HCT116 (cell line): ENCODE data around the gene FERMT3. TPM values are rescaled to one million over a fixed set of nuclear protein-coding genes. Genes with fewer than 3 reads are reported as not detected.

Source experiments
- ATAC-seq: fragments of 200-7000 bp; cut with Tn5 transposase; 2 replicates; pipeline ENCODE4 v1.9.1; 2020; ENCODE audit warnings: mild to moderate bottlenecking, moderate library complexity
- BruUV-seq: library from RNA; stranded (reverse); fragments of 400-500 nt; replicated peaks from 2 replicates; lab custom pipeline; 2021; lab: Mats Ljungman, UMichigan
- CTCF ChIA-PET: fragments of 300-600 bp; sonication (Branson Sonifier 250); formaldehyde crosslinking; loops from one replicate; lab custom pipeline; 2021; ENCODE audit warnings: antibody characterized with exemption; lab: Charles Lee
- POLR2A ChIA-PET: fragments of 300-600, 350-600 bp; sonication (Branson Sonifier 250); formaldehyde crosslinking; loops from one replicate; lab custom pipeline; 2021; ENCODE audit warnings: antibody characterized with exemption; lab: Charles Lee
- RAD21 ChIA-PET, 2 experiments: fragments of 300-600 bp; sonication (Branson Sonifier 250); formaldehyde crosslinking; loops; one replicate each; lab custom pipeline; 2023; ENCODE audit warnings: low total read pairs in 2 of 2; ENCODE audit not compliant: uncharacterized antibody in 2 of 2, unreplicated experiment in 2 of 2, low non-redundant PET in 1 of 2; lab: Charles Lee
- DNase-seq: peaks from one replicate; pipeline ENCODE4 v3.0.0-alpha.2; 2010; ENCODE audit warnings: low read depth, low spot score
- H2AFZ ChIP-seq: fragments of 200-600 bp; shearing (Covaris generic), sonication (generic); 2 replicates; pipeline ENCODE4 v1.6.1; 2017; ENCODE audit warnings: low read depth, mixed run types, mixed read lengths, antibody characterized with exemption, low read length; ENCODE audit not compliant: poor library complexity, severe bottlenecking
- H3K27ac ChIP-seq: 2 replicates; pipeline ENCODE4 v1.5.1; 2012; ENCODE audit warnings: low read depth, low read length
- H3K27me3 ChIP-seq: fragments of 200-600 bp; sonication (generic); 2 replicates; pipeline ENCODE4 v1.6.1; 2016; ENCODE audit warnings: mixed run types, low read length, mixed read lengths; ENCODE audit not compliant: insufficient read depth
- H3K36me3 ChIP-seq, 2 experiments: fragments of 200-500 bp in 1 of 2; fragments of 200-600 bp in 1 of 2; sonication (Bioruptor generic) in 1 of 2; sonication (generic) in 1 of 2; 2 replicates each; pipeline versions ENCODE4 v1.5.1 to v1.6.1; 2014 to 2016; ENCODE audit warnings: low read length in 2 of 2, inconsistent platforms in 1 of 2, mixed read lengths in 1 of 2, mixed run types in 1 of 2; ENCODE audit not compliant: insufficient read depth in 2 of 2, control insufficient read depth in 1 of 2
- H3K4me1 ChIP-seq, 2 experiments: fragments of 200-600 bp in 1 of 2; sonication (generic) in 1 of 2; 2 replicates each; pipeline versions ENCODE4 v1.5.1 to v1.6.1; 2012 to 2017; ENCODE audit warnings: low read length in 2 of 2, inconsistent platforms in 1 of 2, mild to moderate bottlenecking in 1 of 2, mixed read lengths in 1 of 2, mixed run types in 1 of 2, moderate library complexity in 1 of 2; ENCODE audit not compliant: insufficient read depth in 2 of 2, control insufficient read depth in 1 of 2
- H3K4me2 ChIP-seq: fragments of 200-600 bp; sonication (generic); 2 replicates; pipeline ENCODE4 v1.6.1; 2017; ENCODE audit warnings: mixed run types, low read length, mixed read lengths
- H3K4me3 ChIP-seq, 2 experiments: fragments of 200-600 bp in 1 of 2; sonication (generic) in 1 of 2; replicated peaks in 1 of 2; 2 replicates each; pipeline ENCODE4 v1.5.1; 2011 to 2016; ENCODE audit warnings: low read length in 2 of 2, control low read depth in 1 of 2, low read depth in 1 of 2, mild to moderate bottlenecking in 1 of 2, mixed read lengths in 1 of 2, mixed run types in 1 of 2
- H3K79me2 ChIP-seq: fragments of 200-600 bp; sonication (generic); 2 replicates; pipeline ENCODE4 v1.6.1; 2017; ENCODE audit warnings: mild to moderate bottlenecking, mixed run types, low read length, moderate library complexity, mixed read lengths; ENCODE audit not compliant: insufficient read depth
- H3K9ac ChIP-seq: fragments of 200-600 bp; sonication (generic); 2 replicates; pipeline ENCODE4 v1.6.1; 2016; ENCODE audit warnings: low read length, mixed read lengths
- H3K9me2 ChIP-seq: fragments of 200-600 bp; sonication (generic), shearing (Covaris generic); 2 replicates; pipeline ENCODE4 v1.6.1; 2017; ENCODE audit warnings: mixed run types, mild to moderate bottlenecking, moderate library complexity; ENCODE audit not compliant: insufficient read depth
- H3K9me3 ChIP-seq, 2 experiments: fragments of 200-500 bp in 1 of 2; fragments of 200-600 bp in 1 of 2; sonication (Bioruptor generic) in 1 of 2; sonication (generic) in 1 of 2; 2 replicates each; pipeline ENCODE4 v1.6.1; 2014 to 2017; ENCODE audit warnings: low read length in 2 of 2, mixed read lengths in 2 of 2, inconsistent platforms in 1 of 2, low read depth in 1 of 2, mild to moderate bottlenecking in 1 of 2, mixed run types in 1 of 2, moderate library complexity in 1 of 2; ENCODE audit not compliant: control insufficient read depth in 1 of 2, insufficient read depth in 1 of 2
- H4K20me1 ChIP-seq: fragments of 200-600 bp; sonication (generic), shearing (Covaris generic); 2 replicates; pipeline ENCODE4 v1.6.1; 2017; ENCODE audit warnings: mixed run types, mild to moderate bottlenecking, moderate library complexity; ENCODE audit not compliant: insufficient read depth
- CBX3 ChIP-seq: IDR thresholded peaks from 2 replicates; pipeline ENCODE4 v1.6.1; 2012; ENCODE audit warnings: low read depth
- CTCF ChIP-seq, 3 experiments: fragments of 200-600 bp in 1 of 3; sonication (generic) in 1 of 3; IDR thresholded peaks in 2 of 3; conservative IDR thresholded peaks in 1 of 3; 2 replicates each; pipeline ENCODE4 v1.5.1; 2012 to 2017; ENCODE audit warnings: low read depth in 2 of 3, low read length in 2 of 3, antibody characterized with exemption in 1 of 3, borderline replicate concordance in 1 of 3, control low read depth in 1 of 3, mild to moderate bottlenecking in 1 of 3, mixed read lengths in 1 of 3, mixed run types in 1 of 3, moderate library complexity in 1 of 3; ENCODE audit not compliant: insufficient read depth in 1 of 3
- EZH2 ChIP-seq: fragments of 200-600 bp; sonication (generic); IDR thresholded peaks from 2 replicates; pipeline ENCODE4 v1.6.1; 2017; ENCODE audit warnings: antibody characterized with exemption, mixed run types
- MAX ChIP-seq: IDR thresholded peaks from 2 replicates; pipeline ENCODE4 v1.6.1; 2012
- REST ChIP-seq: IDR thresholded peaks from 2 replicates; pipeline ENCODE4 v1.6.1; 2012; ENCODE audit warnings: low read depth
- SRF ChIP-seq: IDR thresholded peaks from 2 replicates; pipeline ENCODE4 v1.6.1; 2012; ENCODE audit warnings: low read depth
- ZNF274 ChIP-seq: fragments of 200-500 bp; sonication (Bioruptor generic); IDR thresholded peaks from 2 replicates; pipeline ENCODE4 v1.6.1; 2014; ENCODE audit warnings: mild to moderate bottlenecking, low read depth, low read length, inconsistent platforms
- intact Hi-C: fragments of 100-400 bp; cut with micrococcal nuclease; formaldehyde crosslinking; loops from 2 replicates; pipeline ENCODE4 v1.10.0; 2022
- total RNA-seq: library from RNA; stranded (reverse); gene quantifications from one replicate; pipeline ENCODE4 v1.2.1, GENCODE V29; 2021; ENCODE audit not compliant: unreplicated experiment

FERMT3 gene
- total RNA-seq, 1 experiment from 2014 or later: 4.3 TPM

GRCh38 chr11:64253043-64253442, 46.5 kb downstream of the FERMT3 start:
- Histone ChIP-seq H3K4me2 (peak overlapping the region; percentile 95), H3K27ac (peak overlapping the region; percentile 15; the same call in 1 of the 2 replicates), H3K9ac (peak overlapping the region; percentile 97; the same call in 1 of the 2 replicates), H3K4me3 (peak overlapping the region in 1 of 2 experiments; percentile 98), H3K9me3 (no peaks in the 10 kb centered on the region), H2AFZ (no peak overlapping the region), H4K20me1 (no peaks in the 10 kb centered on the region), H3K4me1 (peaks cover 23 to 56% of the 10 kb centered on the region in 2 experiments), H3K79me2 (peaks cover 35% of the 10 kb centered on the region)
- intact Hi-C loops: no loop called here
- ChIA-PET POLR2A (interaction anchor here (0.7 to 1.9 kb wide), 7 partner anchors 10 to 102 kb away, joined by 3 to 10 read pairs (median 5); partner anchors contain the start of genes PRDX5 and TRMT112), RAD21 (no interaction called here)
- ATAC-seq (no peak), DNase-seq (no peak)
- no peak for TF ChIP-seq CBX3
- no peak for TF ChIP-seq MAX
- no peak for TF ChIP-seq ZNF274
- TF ChIP-seq SRF: no peak
- TF ChIP-seq EZH2: no peak
- TF ChIP-seq, all 23 proteins: peak for 0
- TSS peak; percentile 54 for BruUV-seq
- Histone ChIP-seq H3K27me3 (no peaks in the 10 kb centered on the region), H3K36me3 (peaks cover 14 to 26% of the 10 kb centered on the region in 2 experiments; a peak in 3 of 4 replicates), H3K9me2 (no peaks in the 10 kb centered on the region)
- CTCF ChIA-PET: interaction anchor here (1.4 to 1.5 kb wide), 2 partner anchors 16 to 102 kb away, joined by 6 to 11 read pairs; no protein-coding TSS in a partner anchor

GRCh38 chr11:64253481-64253880, 47.0 kb downstream of the FERMT3 start:
- no peak for TF ChIP-seq CTCF (IDR thresholded peaks at IDR 0.05 in 2 of 3, conservative IDR thresholded peaks at IDR 0.05 in 1 of 3; ENCODE audit: borderline replicate concordance in 1 of 3, insufficient read depth in 1 of 3, low read depth in 2 of 3, low read length in 2 of 3)
- no peak for TF ChIP-seq MAX
- TF ChIP-seq REST: no peak
- no peak for TF ChIP-seq SRF
- no peaks in the 10 kb centered on the region for H3K27me3 ChIP-seq
- no TSS peak for BruUV-seq
- intact Hi-C loops: no loop called here
- ChIA-PET RAD21 (no interaction called here), CTCF (no interaction called here), POLR2A (interaction anchor here (1.5 kb wide), 1 partner anchor 102 kb away, joined by 3 read pairs; no protein-coding TSS in a partner anchor)
- H3K4me2 ChIP-seq: peak overlapping the region; percentile 95; the same call in 1 of the 2 replicates
- no peak overlapping the region for H2AFZ ChIP-seq
- H3K79me2 ChIP-seq: peaks cover 35% of the 10 kb centered on the region
- no peak overlapping the region for H3K4me3 ChIP-seq
- peaks cover 19 to 52% of the 10 kb centered on the region in 2 experiments for H3K4me1 ChIP-seq
- ATAC-seq: no peak
- H3K9me3 ChIP-seq: no peaks in the 10 kb centered on the region
- peaks cover 14 to 30% of the 10 kb centered on the region in 2 experiments; a peak in 3 of 4 replicates for H3K36me3 ChIP-seq
- H3K27ac ChIP-seq: peak overlapping the region; percentile 15; the same call in 1 of the 2 replicates
- H3K9me2 ChIP-seq: no peaks in the 10 kb centered on the region
- no peak for DNase-seq
- no peaks in the 10 kb centered on the region for H4K20me1 ChIP-seq
- H3K9ac ChIP-seq: no peak overlapping the region
